ENCODE data around the gene TALDO1.

TALDO1 gene

DNA sequence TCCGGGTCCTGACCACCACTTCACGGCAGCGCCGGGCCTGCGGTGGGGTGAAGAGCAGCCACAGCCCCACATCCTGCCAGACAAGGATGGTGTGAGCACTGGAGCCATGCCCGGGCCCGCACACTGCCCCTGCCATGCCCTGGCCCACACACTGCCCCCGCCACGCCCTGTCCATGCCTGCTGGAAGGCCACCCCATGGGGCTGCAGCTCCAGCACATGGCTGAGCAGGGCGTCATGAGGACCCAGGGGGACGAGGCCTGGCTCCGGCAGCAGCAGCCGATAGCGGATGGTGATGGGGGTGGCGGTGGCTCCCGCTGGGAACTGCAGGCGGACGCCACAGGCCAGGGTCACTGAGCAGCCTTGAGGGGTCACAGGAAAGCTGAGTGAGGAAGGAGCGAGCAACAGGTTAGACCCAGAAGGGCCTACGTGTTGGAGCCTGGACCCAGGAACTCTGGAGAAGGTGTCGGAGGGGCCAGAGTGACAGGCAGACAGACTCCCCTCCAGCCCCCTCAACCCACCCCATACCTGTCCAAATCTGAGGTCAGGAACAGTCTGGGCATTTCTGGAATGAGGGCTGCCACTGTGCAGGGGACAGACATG, 54.9 kb downstream of the TALDO1 start:
- DNase-seq = no peak

DNA sequence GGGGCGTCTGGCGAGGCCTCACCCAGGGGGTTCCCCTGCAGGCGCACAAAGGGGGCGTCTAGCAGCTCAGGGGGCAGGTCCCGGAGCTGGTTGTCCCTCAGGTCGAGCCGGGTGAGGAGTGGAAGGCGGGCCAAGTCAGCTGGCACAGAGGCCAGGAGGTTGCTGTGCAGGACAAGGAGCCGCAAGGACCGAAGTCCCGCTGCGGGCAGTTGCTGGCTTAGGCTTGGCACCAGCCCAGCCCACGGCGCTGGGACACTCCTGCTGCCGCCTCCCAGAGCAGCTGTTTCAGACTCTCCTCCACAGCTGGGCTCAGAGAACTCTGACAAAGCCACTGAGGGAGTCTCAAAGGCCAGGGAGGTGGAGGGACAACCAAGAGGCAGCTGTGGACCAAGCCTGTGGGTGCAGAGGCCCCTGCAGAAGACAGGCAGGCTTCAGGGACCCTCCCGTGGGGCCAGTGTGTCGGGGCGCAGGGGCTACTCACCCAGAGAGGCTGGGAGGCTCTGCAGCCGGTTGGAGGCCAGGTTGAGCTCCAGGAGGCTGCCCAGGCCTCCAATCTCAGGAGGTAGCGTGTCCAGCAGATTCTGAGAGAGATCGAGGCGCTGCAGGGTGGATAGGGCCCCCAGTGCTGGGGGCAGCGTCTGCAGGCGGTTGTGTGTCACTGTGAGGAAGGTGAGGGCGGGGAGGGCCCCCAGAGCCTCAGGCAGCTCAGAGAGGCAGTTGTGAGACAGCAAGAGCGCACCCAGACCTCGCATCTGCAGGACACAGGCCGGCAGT, 55.6 kb downstream of the TALDO1 start:
- no peak for DNase-seq

DNA sequence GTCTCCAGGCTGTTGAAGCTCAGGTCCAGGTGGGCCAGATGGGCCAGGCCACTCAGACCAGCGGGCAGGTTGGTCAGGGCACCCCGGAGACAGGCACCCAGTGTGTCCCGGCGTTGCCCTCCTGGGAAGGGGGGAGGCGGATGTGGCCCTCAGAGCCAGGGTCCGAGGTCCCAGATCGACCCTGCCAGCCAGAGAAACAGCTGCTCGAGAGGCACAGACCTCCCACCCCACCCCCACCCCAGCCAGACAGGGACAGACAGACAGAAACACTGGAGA, 56.1 kb downstream of the TALDO1 start:
- DNase-seq = no peak

DNA sequence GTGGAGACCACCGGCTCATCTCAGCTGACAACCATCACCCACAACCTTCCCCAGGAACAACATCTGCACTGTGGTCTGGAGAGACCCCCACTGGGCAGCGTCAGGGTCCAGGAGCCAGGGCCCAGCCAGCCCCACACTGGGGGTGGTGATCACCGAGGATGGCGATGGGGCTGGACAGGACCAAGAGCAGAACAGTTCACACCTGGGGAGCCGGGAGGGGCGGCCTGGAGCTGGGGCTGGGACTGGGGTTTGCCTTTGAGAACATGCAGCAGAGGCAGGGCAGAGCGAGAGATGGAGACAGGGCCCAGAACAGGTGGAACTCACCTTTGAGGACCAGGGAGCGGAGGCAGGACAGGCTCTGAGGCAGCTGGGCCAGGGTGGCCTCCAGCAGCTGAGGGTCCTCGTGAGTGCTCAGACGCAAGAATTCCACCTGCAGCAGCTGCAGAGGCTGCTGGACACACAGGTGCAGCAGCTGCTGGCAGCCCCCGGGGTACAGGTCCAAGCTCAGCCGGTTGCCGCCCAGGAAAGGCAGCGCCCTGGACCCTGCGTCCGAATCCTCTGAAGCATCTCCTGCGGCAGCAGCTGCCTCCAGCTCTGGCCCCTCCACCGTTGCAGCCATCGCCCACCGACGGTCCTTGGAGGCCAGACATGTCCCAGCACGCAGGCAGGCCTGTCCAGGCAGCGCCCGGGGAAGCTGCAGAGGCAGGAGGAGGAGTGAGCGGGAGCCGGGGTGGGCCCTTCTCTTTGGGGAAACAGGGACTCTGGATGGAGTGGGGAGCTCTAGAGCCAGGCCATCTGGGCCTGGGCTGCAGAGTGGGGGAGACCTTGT, 56.7 kb downstream of the TALDO1 start:
- peak; percentile 72 to 80 for DNase-seq

DNA sequence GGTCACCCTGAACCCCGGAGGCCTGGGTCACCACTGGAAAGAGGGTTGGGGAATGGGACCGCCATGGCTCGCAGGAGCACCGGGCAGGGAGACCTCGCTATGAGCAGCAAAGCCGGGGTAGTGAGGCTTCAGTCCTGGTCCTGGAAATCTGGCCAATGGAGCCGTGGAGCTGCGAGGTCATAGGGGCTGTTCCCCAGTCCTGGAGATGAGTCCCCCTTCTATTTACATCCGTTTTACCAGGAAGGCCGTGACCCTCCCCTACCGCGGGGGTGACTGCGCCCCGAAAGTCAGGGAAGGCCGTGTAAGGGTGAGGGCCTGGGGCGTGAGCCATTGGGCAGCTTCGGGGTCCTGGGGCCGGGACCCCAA, 57.3 kb downstream of the TALDO1 start:
- peak in 1 of 2 experiments; percentile 72 for DNase-seq

DNA sequence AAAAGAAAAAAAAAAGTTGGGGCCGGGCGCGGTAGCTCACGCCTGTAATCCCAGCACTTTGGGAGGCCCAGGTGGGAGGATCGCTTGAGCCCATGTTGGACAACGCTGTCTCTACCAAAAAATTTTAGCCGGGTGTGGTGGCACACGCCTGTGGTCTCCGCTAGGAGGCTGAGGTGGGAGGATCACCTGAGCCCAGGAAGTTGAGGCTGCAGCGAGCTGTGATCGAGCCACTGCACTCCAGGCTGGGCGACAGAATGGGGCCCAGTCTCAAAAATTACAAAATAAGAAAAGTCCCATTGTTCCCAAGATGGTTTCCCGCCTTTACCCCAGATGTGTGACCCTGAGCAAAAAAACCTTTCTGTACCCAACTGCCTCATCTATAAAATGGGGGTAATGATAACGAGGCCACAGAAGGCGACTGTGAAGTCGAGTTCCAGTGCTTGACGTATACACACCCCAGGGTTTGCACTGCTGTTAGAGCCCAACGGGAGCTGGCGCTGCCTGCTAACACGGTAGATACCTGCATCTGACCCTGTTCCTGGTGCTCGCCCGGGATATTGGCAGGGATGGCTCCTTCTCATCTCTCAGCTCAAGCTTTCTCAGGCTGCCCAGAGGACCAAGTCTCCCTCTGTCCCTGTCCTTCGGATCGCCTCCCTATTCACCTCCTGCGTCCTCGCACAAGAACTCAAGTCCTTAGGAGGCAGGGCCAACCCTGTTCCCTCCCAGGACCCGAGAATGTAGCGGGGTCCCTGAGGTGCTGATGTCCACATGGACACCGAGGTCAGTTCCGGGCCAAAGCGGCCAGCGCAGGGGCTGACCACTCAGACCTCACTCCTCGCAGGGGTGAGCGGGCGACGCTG, 61.4 kb downstream of the TALDO1 start:
- no peak for DNase-seq

DNA sequence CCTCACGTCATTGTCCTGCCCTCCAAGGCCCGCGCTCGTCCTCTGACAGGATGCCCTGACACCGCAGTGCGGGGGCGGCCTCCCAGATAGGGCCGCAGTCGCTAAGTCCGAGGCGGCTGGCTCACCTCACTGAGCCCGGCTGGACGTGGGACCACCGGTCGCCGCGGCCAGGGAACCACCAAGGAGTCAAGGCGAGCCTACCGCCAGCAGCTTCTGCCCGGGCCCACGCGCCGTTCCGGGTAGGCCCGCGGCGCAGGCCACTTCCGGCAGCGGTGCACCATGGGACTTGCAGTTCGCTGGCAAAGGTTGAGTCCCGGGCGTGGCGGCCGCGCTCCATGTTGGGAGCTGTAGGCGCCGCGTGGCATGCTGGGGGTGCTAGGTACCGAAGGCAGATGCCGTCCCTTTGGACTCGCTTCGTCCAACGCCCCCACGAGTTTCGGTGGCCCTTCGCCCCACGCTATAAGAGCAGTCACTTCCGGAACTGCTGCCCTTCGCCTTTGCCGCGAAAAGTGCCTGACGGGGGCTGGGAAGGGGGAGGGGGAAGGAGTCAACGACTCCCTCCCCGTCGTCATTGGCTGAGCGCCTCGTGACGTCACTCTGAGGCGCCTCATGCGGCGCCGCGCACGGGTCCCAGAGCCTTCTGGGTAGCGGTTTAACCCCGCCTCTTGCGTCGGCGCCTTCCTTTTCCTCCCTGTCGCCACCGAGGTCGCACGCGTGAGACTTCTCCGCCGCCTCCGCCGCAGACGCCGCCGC, 62.2 kb downstream of the TALDO1 start, which contains the start of gene RPLP2:
Gene RPLP2 (plus strand): TSS at position 681 of the 753 bp plus-strand sequence. CDS start 268 bp downstream, outside the sequence.
- DNase-seq = peak; percentile 96 to 99

DNA sequence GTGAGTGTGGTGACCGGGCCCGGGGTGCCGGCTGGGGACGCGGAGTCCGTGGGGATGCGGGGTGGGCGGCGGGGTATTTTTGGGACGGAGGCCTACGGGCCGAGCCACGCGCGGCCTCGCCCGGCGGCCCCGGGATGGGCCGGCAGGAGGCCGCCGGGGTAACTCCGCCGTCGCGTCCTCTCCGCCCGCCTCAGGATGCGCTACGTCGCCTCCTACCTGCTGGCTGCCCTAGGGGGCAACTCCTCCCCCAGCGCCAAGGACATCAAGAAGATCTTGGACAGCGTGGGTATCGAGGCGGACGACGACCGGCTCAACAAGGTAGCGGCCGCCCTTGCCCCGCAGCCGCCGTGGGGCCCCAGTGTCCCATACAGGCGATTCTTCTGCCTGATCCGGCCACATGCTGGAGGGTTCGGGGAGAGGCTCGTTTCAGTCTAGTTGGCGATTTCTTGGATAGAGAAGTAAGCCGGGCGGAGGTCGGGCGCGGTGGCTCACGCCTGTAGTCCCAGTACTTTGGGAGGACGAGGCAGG, 62.8 kb downstream of the TALDO1 start:
- DNase-seq = no peak

DNA sequence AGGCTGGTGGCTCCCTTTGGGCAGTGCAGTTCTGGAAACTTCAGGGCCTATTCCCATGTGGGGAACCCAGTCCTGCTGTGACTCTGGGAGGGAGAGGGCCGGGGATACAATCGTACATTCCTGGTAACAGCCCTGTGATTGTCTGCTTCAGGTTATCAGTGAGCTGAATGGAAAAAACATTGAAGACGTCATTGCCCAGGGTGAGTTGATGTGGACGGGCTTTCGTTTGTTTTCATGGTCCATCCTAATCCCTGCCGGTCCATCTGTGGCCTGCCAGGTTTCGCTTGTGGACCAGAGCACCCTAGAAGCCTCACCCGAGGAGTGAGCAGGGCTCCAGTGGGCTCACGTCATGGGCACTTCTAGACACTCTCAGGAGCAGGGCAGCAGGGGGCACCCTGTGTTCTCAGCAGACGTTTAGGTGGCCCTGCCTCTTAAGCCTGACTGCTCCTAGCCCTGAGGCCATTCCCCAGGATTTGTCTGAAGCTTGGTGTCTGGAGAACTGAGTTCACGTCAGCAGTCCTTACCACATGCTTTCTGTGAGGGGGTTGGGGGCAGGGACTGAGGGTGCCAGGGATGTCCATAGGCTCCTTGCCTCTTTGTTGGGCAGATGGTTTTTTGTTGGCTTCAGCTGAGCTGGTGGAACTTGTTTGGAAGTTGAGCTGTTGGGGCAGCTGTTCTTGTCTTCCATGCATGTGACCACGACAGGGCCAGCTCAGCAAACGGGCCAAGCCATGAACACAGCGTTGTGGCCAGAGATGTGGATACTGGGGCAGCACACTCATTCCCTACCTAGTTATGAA, 64.4 kb downstream of the TALDO1 start:
- no peak for DNase-seq

DNA sequence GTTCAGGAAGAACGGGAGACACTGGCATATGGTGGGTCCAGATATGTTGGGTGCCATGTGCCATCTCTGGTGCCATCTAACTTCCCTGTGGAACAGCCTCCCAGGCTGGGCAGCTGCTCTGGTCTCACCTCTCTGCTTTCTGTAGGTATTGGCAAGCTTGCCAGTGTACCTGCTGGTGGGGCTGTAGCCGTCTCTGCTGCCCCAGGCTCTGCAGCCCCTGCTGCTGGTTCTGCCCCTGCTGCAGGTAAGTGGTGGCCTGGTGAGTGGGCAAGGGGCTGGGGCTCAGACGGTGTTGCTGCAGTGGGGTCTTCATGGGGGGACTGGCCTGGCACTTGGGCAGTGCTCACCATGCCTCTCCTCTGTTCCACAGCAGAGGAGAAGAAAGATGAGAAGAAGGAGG, 65.1 kb downstream of the TALDO1 start:
- DNase-seq = no peak

DNA sequence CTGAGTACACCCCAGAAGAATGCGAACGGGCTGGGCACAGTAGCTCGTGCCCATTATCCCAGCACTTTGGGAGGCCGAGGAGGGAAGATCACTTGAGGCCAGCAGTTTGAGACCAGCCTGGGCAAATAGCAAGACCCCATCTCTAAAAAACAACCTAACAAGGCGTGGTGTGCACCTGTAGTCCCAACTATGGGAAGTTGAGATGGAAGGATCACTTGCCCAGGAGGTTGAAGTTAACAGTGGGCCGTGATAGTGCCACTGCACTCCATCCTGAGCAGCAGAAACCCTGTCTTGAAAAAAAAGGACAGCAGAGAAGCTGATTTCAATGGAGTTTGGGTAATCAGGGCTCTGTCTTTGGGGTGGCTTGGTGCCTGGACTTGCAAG, 65.8 kb downstream of the TALDO1 start:
- no peak for DNase-seq

DNA sequence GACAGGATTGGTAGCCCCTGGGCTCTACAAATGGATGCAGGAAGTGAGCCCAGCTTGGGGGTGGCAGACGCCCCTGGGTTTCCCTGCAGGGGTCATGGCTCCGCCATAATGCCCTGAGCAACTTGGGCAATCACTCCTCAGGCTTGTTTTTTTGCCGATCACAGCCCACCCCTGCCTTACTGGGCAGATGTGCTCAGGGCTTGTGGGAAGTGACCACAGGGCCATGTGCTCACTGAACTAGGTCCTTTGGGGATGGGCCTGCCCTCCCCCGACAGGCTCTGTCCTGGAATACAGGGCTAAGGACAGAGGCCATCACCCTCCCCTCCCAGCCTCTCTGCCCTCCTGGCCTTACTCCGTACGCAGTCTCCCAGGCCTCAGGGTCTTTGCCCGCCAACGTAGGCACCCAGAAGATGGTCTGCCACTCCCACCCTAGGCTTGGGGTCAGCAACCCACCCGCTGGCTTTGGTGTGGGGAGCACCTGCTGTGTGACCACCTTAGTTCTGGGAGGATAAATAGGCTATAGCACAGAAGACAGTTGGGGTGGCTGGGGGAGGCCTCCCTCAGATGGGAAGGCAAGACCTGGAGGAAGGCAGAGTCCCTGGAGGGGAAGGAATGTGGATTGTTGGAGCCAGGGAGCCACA, 66.3 kb downstream of the TALDO1 start:
- no peak for DNase-seq

Data from NCI-H187 (cell line).